GM23338 (cell line): ENCODE data around the gene PAQR8.

Source experiments
- CTCF ChIP-seq, 2 experiments: fragments of 200-600 bp in 1 of 2; sonication (generic) in 1 of 2; conservative IDR thresholded peaks; 2 replicates each; pipeline versions ENCODE4 v1.5.1 to v1.6.1; 2016 to 2017; ENCODE audit warnings: antibody characterized with exemption in 2 of 2, low read depth in 2 of 2, mild to moderate bottlenecking in 2 of 2, moderate library complexity in 1 of 2
- EZH2 ChIP-seq: fragments of 200-600 bp; sonication (generic); IDR thresholded peaks from one replicate; pipeline ENCODE4 v1.8.0; 2017; ENCODE audit warnings: antibody characterized with exemption, mild to moderate bottlenecking, low read depth; ENCODE audit not compliant: unreplicated experiment
- EZH2phosphoT487 ChIP-seq: fragments of 200-600 bp; sonication (generic); IDR thresholded peaks from one replicate; pipeline ENCODE4 v1.8.1; 2018; ENCODE audit warnings: antibody characterized with exemption; ENCODE audit not compliant: unreplicated experiment
- JUNB ChIP-seq: IDR thresholded peaks from one replicate; pipeline ENCODE4 v1.6.1; 2016; ENCODE audit warnings: antibody characterized with exemption; ENCODE audit not compliant: unreplicated experiment
- POLR2AphosphoS5 ChIP-seq: IDR thresholded peaks from 2 replicates; pipeline ENCODE4 v1.6.1; 2016; ENCODE audit warnings: antibody characterized with exemption, low read depth
- REST ChIP-seq: IDR thresholded peaks from one replicate; pipeline ENCODE4 v1.6.1; 2018; ENCODE audit warnings: antibody characterized with exemption; ENCODE audit not compliant: unreplicated experiment
- STAT1 ChIP-seq: IDR thresholded peaks from one replicate; pipeline ENCODE4 v1.6.1; 2016; ENCODE audit warnings: antibody characterized with exemption; ENCODE audit not compliant: unreplicated experiment
- ZNF114 ChIP-seq: fragments of 250-450 bp; sonication (Bioruptor Pico); IDR thresholded peaks from 2 replicates; pipeline ENCODE4 v1.5.0; 2020; ENCODE audit warnings: mild to moderate bottlenecking, moderate library complexity
- ZNF462 ChIP-seq: fragments of 250-450 bp; sonication (Bioruptor Pico); IDR thresholded peaks from 2 replicates; pipeline ENCODE4 v1.5.0; 2020; ENCODE audit warnings: mild to moderate bottlenecking, moderate library complexity

DNA sequence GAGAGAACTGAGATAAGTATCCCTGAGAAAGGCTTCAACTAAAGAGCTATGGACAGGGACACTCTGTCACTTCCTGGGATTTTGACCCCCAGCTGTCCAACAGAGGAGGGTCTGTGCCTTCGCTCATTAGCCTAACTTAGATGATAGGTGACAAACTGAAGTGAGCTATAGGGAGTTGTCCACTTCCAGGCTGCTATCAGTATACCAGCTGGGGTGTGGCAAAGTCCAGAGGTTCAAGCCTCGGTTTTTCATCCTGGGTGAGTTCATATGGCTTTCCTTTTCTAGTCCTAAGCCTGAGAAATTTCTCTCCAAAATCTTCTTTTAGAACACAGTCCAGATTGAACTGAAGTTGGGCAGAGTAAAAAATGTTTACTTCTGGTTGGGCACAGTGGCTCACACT, 5.9 kb upstream of the PAQR8 start:
- TF ChIP-seq EZH2phosphoT487: no peak
- TF ChIP-seq EZH2: no peak
- TF ChIP-seq POLR2AphosphoS5: no peak
- no peak for TF ChIP-seq CTCF (conservative IDR thresholded peaks at IDR 0.05; ENCODE audit: low read depth in 2 of 2)
- TF ChIP-seq ZNF114 (CRISPR knock-in tag): no peak
- TF ChIP-seq STAT1: no peak
- no peak for TF ChIP-seq ZNF462 (CRISPR knock-in tag)
- no peak for TF ChIP-seq JUNB
- TF ChIP-seq REST: no peak
